B cell (primary cell): ENCODE data around the gene ZNF598. TPM values are rescaled to one million over a fixed set of nuclear protein-coding genes. Genes with fewer than 3 reads are reported as not detected.

Experiments
- ATAC-seq: fragments of 200-7000 bp; cut with Tn5 transposase; one replicate; pipeline ENCODE4 v1.10.0; 2021; ENCODE audit warnings: low read depth, mild to moderate bottlenecking, moderate number of reproducible peaks, moderate library complexity
- CTCF ChIA-PET: fragments of 350-600 bp; sonication (Branson Sonifier 250); formaldehyde crosslinking; loops from one replicate; lab custom pipeline; 2021; ENCODE audit warnings: antibody characterized with exemption, inconsistent platforms; lab: Charles Lee
- POLR2A ChIA-PET: fragments of 350-600 bp; sonication (Branson Sonifier 250); formaldehyde crosslinking; loops from one replicate; lab custom pipeline; 2021; ENCODE audit warnings: antibody characterized with exemption; lab: Charles Lee
- DNase-seq: peaks from one replicate; pipeline ENCODE4 v3.0.0; 2013
- H2AFZ ChIP-seq: 2 replicates; pipeline ENCODE4 v1.6.1; 2012; ENCODE audit warnings: mild to moderate bottlenecking, low read depth, low read length; ENCODE audit not compliant: insufficient read depth, poor library complexity, severe bottlenecking
- H3K27ac ChIP-seq, 2 donors: 1 replicate in 1 of 2; 2 replicates in 1 of 2; pipeline ENCODE4 v1.5.1; 2012 to 2013; ENCODE audit warnings: low read length in 2 of 2, mild to moderate bottlenecking in 2 of 2, moderate library complexity in 1 of 2
- H3K27me3 ChIP-seq, 4 experiments: fragments of 200-600 bp in 1 of 4; sonication (generic) in 1 of 4; replicated peaks in 1 of 4; 1 replicate in 2 of 4; 2 replicates in 2 of 4; pipeline versions ENCODE4 v1.6.1 to v1.7.0; 2013 to 2016; ENCODE audit warnings: low read length in 3 of 4, mild to moderate bottlenecking in 2 of 4, mixed read lengths in 1 of 4, moderate library complexity in 1 of 4; ENCODE audit not compliant: insufficient read depth in 4 of 4, control insufficient read depth in 3 of 4; ENCODE audit errors: control extremely low read depth in 1 of 4
- H3K36me3 ChIP-seq, 2 experiments: replicated peaks in 1 of 2; 1 replicate in 1 of 2; 2 replicates in 1 of 2; pipeline versions ENCODE4 v1.6.1 to v1.7.1; 2013; ENCODE audit warnings: low read length in 1 of 2; ENCODE audit not compliant: insufficient read depth in 2 of 2, control insufficient read depth in 1 of 2; ENCODE audit errors: control extremely low read depth in 1 of 2, extremely low read depth in 1 of 2
- H3K4me1 ChIP-seq, 2 donors: fragments of 200-600 bp in 1 of 2; sonication (generic) in 1 of 2; 1 replicate in 1 of 2; 2 replicates in 1 of 2; pipeline versions ENCODE4 v1.5.1 to v1.6.1; 2013 to 2017; ENCODE audit warnings: low read length in 2 of 2; ENCODE audit not compliant: control insufficient read depth in 2 of 2, insufficient read depth in 2 of 2
- H3K4me2 ChIP-seq: replicated peaks from 2 replicates; pipeline ENCODE3; 2012; ENCODE audit warnings: mild to moderate bottlenecking, low read depth, low read length; ENCODE audit not compliant: poor library complexity, severe bottlenecking
- H3K4me3 ChIP-seq, 5 experiments: fragments of 200-600 bp in 1 of 5; sonication (generic) in 1 of 5; 1 replicate in 3 of 5; 2 replicates in 2 of 5; pipeline versions ENCODE4 v1.5.1 to v1.7.0; 2011 to 2016; ENCODE audit warnings: low read length in 4 of 5, mild to moderate bottlenecking in 4 of 5, low read depth in 2 of 5, control low read depth in 1 of 5, moderate library complexity in 1 of 5; ENCODE audit not compliant: insufficient read depth in 1 of 5; ENCODE audit errors: control extremely low read depth in 1 of 5, extremely low read depth in 1 of 5
- H3K79me2 ChIP-seq: fragments of 200-600 bp; sonication (generic); one replicate; pipeline ENCODE4 v1.6.0; 2016; ENCODE audit warnings: low read length; ENCODE audit not compliant: control insufficient read depth, insufficient read depth
- H3K9ac ChIP-seq: fragments of 200-600 bp; sonication (generic); 2 replicates; pipeline ENCODE4 v1.6.1; 2017; ENCODE audit warnings: mild to moderate bottlenecking, low read length, moderate library complexity
- H3K9me3 ChIP-seq, 3 donors: one replicate each; pipeline versions ENCODE4 v1.6.1 to v1.7.1; 2013; ENCODE audit warnings: low read length in 2 of 3; ENCODE audit not compliant: control insufficient read depth in 2 of 3, insufficient read depth in 1 of 3; ENCODE audit errors: control extremely low read depth in 1 of 3
- H4K20me1 ChIP-seq: 2 replicates; pipeline ENCODE4 v1.6.0; 2012; ENCODE audit warnings: mild to moderate bottlenecking, low read length; ENCODE audit not compliant: insufficient read depth, control insufficient read depth, poor library complexity, severe bottlenecking
- H3K27ac Mint-ChIP-seq: one replicate; pipeline ENCODE4 v1.8.0; 2021; ENCODE audit warnings: mixed read lengths
- H3K27me3 Mint-ChIP-seq: one replicate; pipeline ENCODE4 v1.8.0; 2021; ENCODE audit warnings: mixed read lengths
- H3K4me1 Mint-ChIP-seq: one replicate; pipeline ENCODE4 v1.8.0; 2021; ENCODE audit warnings: mixed read lengths
- H3K4me3 Mint-ChIP-seq: one replicate; pipeline ENCODE4 v1.8.0; 2021; ENCODE audit warnings: mixed read lengths
- H3K9me3 Mint-ChIP-seq: one replicate; pipeline ENCODE4 v1.8.0; 2022; ENCODE audit warnings: mixed read lengths; ENCODE audit not compliant: insufficient read depth
- EZH2 ChIP-seq: IDR thresholded peaks from 2 replicates; pipeline ENCODE4 v1.6.1; 2012; ENCODE audit warnings: borderline replicate concordance, low read depth, mild to moderate bottlenecking, moderate library complexity, low read length; ENCODE audit not compliant: insufficient read depth, poor library complexity, severe bottlenecking
- WGBS: methylation state at CpG from one replicate; pipeline ENCODE4 v1.1.5; 2013; ENCODE audit warnings: missing lambda C conversion rate; ENCODE audit not compliant: insufficient coverage; 5-methylcytosine and 5-hydroxymethylcytosine counted together
- intact Hi-C: fragments of 100-400 bp; cut with micrococcal nuclease; formaldehyde crosslinking; loops from one replicate; pipeline ENCODE4 v1.10.0; 2022
- polyA plus RNA-seq: library from polyadenylated mRNA; depleted of rRNA; stranded (reverse); fragments of >200 nt; gene quantifications from 2 replicates; pipeline ENCODE4 v1.2.3, GENCODE V29; 2012
- total RNA-seq, 2 donors: library from RNA; stranded (reverse); fragments of 120-200 nt in 1 of 2; gene quantifications; 1 replicate in 1 of 2; 2 replicates in 1 of 2; pipeline versions ENCODE4 v1.2.3 to v1.2.4, GENCODE V29; 2013 to 2022
- TF ChIP-seq, protein P1 (sequence below): fragments of 200-600 bp; IDR thresholded peaks from one replicate; pipeline ENCODE4 v1.8.0; 2022; ENCODE audit warnings: antibody characterized with exemption, mild to moderate bottlenecking

The ZNF598 gene
- total and polyA plus RNA-seq, 2 donors (not counting 1 experiment from before 2014, with no cell fraction given), result 49.5 to 61.5 TPM

DNA sequence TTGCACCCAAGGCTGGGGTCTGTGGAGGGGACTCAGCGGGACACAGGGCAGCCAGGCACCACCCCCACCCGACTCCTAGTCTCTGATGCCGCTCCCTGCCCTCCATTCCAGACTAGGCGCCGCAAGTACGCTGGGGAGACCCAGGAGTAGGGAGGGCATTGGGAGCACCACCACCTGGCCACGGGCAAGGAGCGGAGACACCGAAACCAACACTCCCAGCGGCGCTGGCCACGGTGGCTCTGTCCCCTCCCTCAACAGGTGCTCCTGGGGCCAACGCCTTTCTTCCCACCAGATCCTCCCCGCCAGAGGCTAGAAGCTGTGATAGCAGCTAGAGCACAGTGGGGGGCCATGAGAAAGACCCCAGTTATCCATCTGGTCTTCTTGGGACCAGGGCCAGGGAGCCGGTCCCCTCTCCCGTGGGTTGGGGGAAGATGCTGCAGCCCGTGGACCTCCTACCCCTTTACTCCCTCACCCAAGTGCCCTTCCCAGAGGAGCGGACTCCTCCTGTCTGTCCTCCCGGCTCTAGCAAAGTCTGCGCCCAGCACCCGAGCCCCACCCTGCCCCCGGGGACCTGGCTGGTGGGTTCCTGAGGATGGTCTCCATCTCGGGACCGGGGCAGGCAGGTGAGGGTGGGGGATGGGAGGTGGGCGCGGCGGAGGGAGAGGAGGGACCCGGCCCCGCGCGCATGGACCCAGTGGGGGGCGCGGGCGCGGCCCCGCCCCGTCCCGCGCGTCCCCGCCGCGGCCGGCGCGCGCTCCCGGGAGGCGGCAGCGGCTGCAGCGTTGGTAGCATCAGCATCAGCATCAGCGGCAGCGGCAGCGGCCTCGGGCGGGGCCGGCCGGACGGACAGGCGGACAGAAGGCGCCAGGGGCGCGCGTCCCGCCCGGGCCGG lies 20.2 kb downstream of the ZNF598 start, which contains the start of gene SYNGR3:
SYNGR3 (plus strand) TSS at position 762 of the 892 bp plus-strand sequence. CDS start 133 bp downstream, outside the sequence.
- Mint-ChIP-seq H3K9me3 (no peaks in the 10 kb centered on the region), H3K4me1 (peaks cover 43% of the 10 kb centered on the region), H3K27me3 (no peaks in the 10 kb centered on the region), H3K4me3 (peak within 1 kb of the TSS; percentile 91), H3K27ac (peak within 1 kb of the TSS; percentile 97)
- POLR2A ChIA-PET, result interaction anchor here (1.1 kb wide), 1 partner anchor 166 kb away, joined by 3 read pairs; the partner anchor contains the start of gene TRAF7
- DNase-seq (peak; percentile 65), ATAC-seq (no peak)
- intact Hi-C loops, result loop anchor here (2.0 to 10.0 kb wide), 3 partner anchors 25 to 788 kb away; partner anchors contain the start of genes ELOB, MSRB1 and RPS2
- H3K4me2 ChIP-seq, result peak within 1 kb of the TSS; percentile 100
- no peaks in the 10 kb centered on the region for H3K79me2 ChIP-seq
- H3K9ac ChIP-seq, result peak within 1 kb of the TSS; percentile 90
- peak within 1 kb of the TSS; percentile 56 for H2AFZ ChIP-seq
- TF ChIP-seq, protein P1, sequence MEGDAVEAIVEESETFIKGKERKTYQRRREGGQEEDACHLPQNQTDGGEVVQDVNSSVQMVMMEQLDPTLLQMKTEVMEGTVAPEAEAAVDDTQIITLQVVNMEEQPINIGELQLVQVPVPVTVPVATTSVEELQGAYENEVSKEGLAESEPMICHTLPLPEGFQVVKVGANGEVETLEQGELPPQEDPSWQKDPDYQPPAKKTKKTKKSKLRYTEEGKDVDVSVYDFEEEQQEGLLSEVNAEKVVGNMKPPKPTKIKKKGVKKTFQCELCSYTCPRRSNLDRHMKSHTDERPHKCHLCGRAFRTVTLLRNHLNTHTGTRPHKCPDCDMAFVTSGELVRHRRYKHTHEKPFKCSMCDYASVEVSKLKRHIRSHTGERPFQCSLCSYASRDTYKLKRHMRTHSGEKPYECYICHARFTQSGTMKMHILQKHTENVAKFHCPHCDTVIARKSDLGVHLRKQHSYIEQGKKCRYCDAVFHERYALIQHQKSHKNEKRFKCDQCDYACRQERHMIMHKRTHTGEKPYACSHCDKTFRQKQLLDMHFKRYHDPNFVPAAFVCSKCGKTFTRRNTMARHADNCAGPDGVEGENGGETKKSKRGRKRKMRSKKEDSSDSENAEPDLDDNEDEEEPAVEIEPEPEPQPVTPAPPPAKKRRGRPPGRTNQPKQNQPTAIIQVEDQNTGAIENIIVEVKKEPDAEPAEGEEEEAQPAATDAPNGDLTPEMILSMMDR, result no peak
- no peak for TF ChIP-seq EZH2
- H3K4me1 ChIP-seq, result peaks cover 31 to 46% of the 10 kb centered on the region in 2 donors
- H3K36me3 ChIP-seq, result peaks cover 0 to 10% of the 10 kb centered on the region in 2 experiments
- peaks cover 0 to 13% (median 0%) of the 10 kb centered on the region in 3 donors for H3K9me3 ChIP-seq
- H3K27me3 ChIP-seq, result no peaks in the 10 kb centered on the region
- 10% methylated on average over 60 of the region's 67 CpGs for WGBS
- CTCF ChIA-PET, result interaction anchor here (1.1 kb wide), 1 partner anchor 25 kb away, joined by 3 read pairs; the partner anchor contains the start of gene RPS2
- H3K4me3 ChIP-seq, result peak within 1 kb of the TSS in 4 of 5 experiments; percentile 65 to 93 (median 69)
- no peaks in the 10 kb centered on the region for H4K20me1 ChIP-seq
- peak within 1 kb of the TSS; percentile 86 to 92 for H3K27ac ChIP-seq
